Brain microvascular endothelial cell (primary cell): ENCODE measurements around the gene SSTR5.
"Not testable (repeated sequence)": the region's sequence is repeated elsewhere in the genome, so short reads cannot be mapped to it uniquely, and the experiment has no call there.

Source experiments
- DNase-seq: peaks from one replicate; pipeline ENCODE4 v3.0.0-alpha.2; 2020
- H3K27ac ChIP-seq: fragments of 250-450 bp; sonication (Bioruptor Pico); 2 replicates; pipeline ENCODE4 v1.5.1; 2020; ENCODE audit warnings: mild to moderate bottlenecking, moderate library complexity
- H3K27me3 ChIP-seq: fragments of 250-450 bp; sonication (Bioruptor Pico); replicated peaks from 2 replicates; pipeline ENCODE4 v1.5.1; 2020; ENCODE audit warnings: mild to moderate bottlenecking
- H3K36me3 ChIP-seq: fragments of 250-450 bp; sonication (Bioruptor Pico); replicated peaks from 2 replicates; pipeline ENCODE4 v1.5.1; 2020; ENCODE audit warnings: mild to moderate bottlenecking
- H3K4me3 ChIP-seq: 2 replicates; pipeline ENCODE4 v1.5.1; 2011; ENCODE audit warnings: low read depth, mild to moderate bottlenecking, control low read depth, low read length, moderate library complexity
- CTCF ChIP-seq: IDR thresholded peaks from 2 replicates; pipeline ENCODE4 v1.5.1; 2011; ENCODE audit warnings: low read depth, mild to moderate bottlenecking, moderate library complexity, low read length, control low read depth, inconsistent platforms; ENCODE audit errors: missing control alignments
- in situ Hi-C: cut with HindIII; loops from 2 replicates; pipeline ENCODE4 v1.10.0; 2017; ENCODE audit warnings: low sequenced_read_pairs, low pct_ligation_motif_present

Gene SSTR5

GRCh38 chr16:1090620-1091587, 18.4 kb downstream of the SSTR5 start:
- in situ Hi-C loops: no loop called here
- no peak for TF ChIP-seq CTCF
- DNase-seq: no peak
- no peak overlapping the region for H3K4me3 ChIP-seq
- no peak overlapping the region for H3K27ac ChIP-seq
- H3K36me3 ChIP-seq: no peaks in the 10 kb centered on the region
- H3K27me3 ChIP-seq: peaks cover 24% of the 10 kb centered on the region

- no peak overlapping the region for H3K27ac ChIP-seq
- in situ Hi-C loops: no loop called here
- H3K27me3 ChIP-seq: peaks cover 26% of the 10 kb centered on the region
- H3K4me3 ChIP-seq: no peak overlapping the region
- DNase-seq: no peak
- no peaks in the 10 kb centered on the region for H3K36me3 ChIP-seq
- no peak for TF ChIP-seq CTCF
These were observed 19.5 kb downstream of the SSTR5 start for GRCh38 chr16:1091992-1092552.

- H3K36me3 ChIP-seq, DNase-seq, H3K27ac ChIP-seq, H3K4me3 ChIP-seq, in situ Hi-C loops: not testable (repeated sequence)
- peaks cover 26% of the 10 kb centered on the region for H3K27me3 ChIP-seq
These were observed 20.2 kb downstream of the SSTR5 start for GRCh38 chr16:1092685-1093283.

- no peak for DNase-seq
These were observed 21.0 kb downstream of the SSTR5 start for GRCh38 chr16:1093284-1094123.

GRCh38 chr16:1094124-1094479, 21.6 kb downstream of the SSTR5 start:
- in situ Hi-C loops: no loop called here

More at GRCh38 chr16:1093284-1094123, 21.0 kb downstream of the SSTR5 start:
- peaks cover 19% of the 10 kb centered on the region for H3K27me3 ChIP-seq
- TF ChIP-seq CTCF: no peak
- in situ Hi-C loops: no loop called here
- H3K36me3 ChIP-seq: no peaks in the 10 kb centered on the region
- H3K4me3 ChIP-seq: no peak overlapping the region
- H3K27ac ChIP-seq: no peak overlapping the region

More at GRCh38 chr16:1094124-1094479, 21.6 kb downstream of the SSTR5 start:
- no peak for TF ChIP-seq CTCF
- DNase-seq: no peak
- Histone ChIP-seq H3K36me3 (no peaks in the 10 kb centered on the region), H3K27me3 (peaks cover 14% of the 10 kb centered on the region), H3K27ac (no peak overlapping the region), H3K4me3 (no peak overlapping the region)
